SK-N-MC (cell line): ENCODE data around the gene NME3.
A peak's percentile ranks its signal among the peaks of the same experiment; 100 is the strongest.

Source experiments
- EZH2 ChIP-seq: fragments of 200-600 bp; sonication (generic); IDR thresholded peaks from one replicate; pipeline ENCODE4 v1.6.1; 2017; ENCODE audit warnings: antibody characterized with exemption
- FOXP2 ChIP-seq: optimal IDR thresholded peaks from 2 replicates; pipeline ENCODE3; 2011; ENCODE audit warnings: mild to moderate bottlenecking, moderate library complexity; ENCODE audit not compliant: insufficient read depth; ENCODE audit errors: extremely low read length, control extremely low read depth
- POLR2AphosphoS5 ChIP-seq: IDR thresholded peaks from 2 replicates; pipeline ENCODE4 v1.6.1; 2012; ENCODE audit warnings: mild to moderate bottlenecking, low read depth, low read length, borderline replicate concordance

DNA sequence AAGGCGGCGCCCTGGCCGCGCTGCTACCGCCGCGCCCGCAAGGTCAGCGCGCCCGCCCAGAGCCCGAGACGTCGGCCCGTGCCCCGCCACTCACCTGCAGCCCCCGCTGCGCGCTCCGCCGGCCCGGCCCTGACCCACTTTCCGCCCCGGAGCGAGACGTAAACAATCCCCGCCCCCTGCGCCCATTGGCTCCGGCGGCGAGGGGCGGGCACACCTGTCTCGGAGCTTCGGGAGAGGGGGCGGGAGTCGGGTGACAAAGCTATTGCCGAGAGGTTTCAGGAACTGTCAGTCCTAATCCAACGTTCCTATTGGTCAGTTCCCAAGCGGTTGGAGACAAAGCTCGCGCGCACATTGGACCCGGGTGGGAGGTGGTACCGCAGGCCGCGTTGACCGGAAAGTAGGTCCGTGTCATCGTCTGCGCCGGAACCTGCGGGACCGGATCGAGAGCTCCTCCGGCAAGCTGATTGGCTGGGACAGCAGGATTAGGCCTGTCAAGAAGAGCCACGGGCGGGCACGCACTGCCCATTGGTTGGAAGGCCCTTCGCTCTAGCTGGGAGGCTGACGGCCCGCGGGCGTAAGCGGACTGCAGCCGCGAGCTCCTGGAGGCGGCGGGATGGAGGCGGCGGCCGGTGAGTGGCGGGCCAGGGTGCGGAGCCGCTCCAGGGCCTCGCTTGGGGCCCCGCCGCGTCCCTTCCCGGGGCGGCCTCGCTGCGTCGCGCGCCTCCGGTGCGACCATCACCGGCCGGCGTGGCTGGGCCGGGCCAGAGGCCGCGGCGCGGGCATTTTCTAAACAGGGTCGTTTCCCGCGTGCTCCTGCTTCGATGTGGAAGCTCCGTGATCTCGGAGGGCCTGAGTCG is 11.3 kb upstream of the NME3 start, which contains the start of the genes NUBP2 and SPSB3:
- TF ChIP-seq EZH2 (no peak), POLR2AphosphoS5 (peak; percentile 66; the same call in 1 of the 2 replicates), FOXP2 (peak; percentile 58)
